Astrocyte (in vitro differentiated cells and primary cell): ENCODE data around the gene C16orf82.

ENCODE experiments used
- CTCF ChIP-seq: IDR thresholded peaks from 2 replicates; pipeline ENCODE4 v1.5.1; 2011; ENCODE audit warnings: low read depth, mild to moderate bottlenecking, inconsistent platforms, low read length, moderate library complexity; ENCODE audit not compliant: insufficient read depth
- EZH2 ChIP-seq: IDR thresholded peaks from 2 replicates; pipeline ENCODE4 v1.6.1; 2012; ENCODE audit warnings: mild to moderate bottlenecking, low read length, inconsistent platforms; ENCODE audit not compliant: insufficient read depth

- TF ChIP-seq CTCF (no peak), EZH2 (no peak)
Measured at GRCh38 chr16:27027971-27028370, 38.8 kb upstream of the C16orf82 start.
